HepG2 (cell line): ENCODE results near the gene CCDC191. TPM values are rescaled to one million over a fixed set of nuclear protein-coding genes. Genes with fewer than 3 reads are reported as not detected.

ENCODE experiments used
- CCDC6 ChIP-seq: sonication (generic); formaldehyde crosslinking; IDR thresholded peaks from 2 replicates; pipeline ENCODE4 v1.8.1; 2022; ENCODE audit warnings: mild to moderate bottlenecking, missing genetic modification reagents, moderate library complexity
- DRAP1 ChIP-seq: IDR thresholded peaks from 2 replicates; pipeline ENCODE4 v1.6.1; 2016; ENCODE audit warnings: missing genetic modification reagents, missing compliant biosample characterization
- ELF3 ChIP-seq: IDR thresholded peaks from 2 replicates; pipeline ENCODE4 v1.6.1; 2016; ENCODE audit warnings: missing genetic modification reagents, missing compliant biosample characterization
- FOXJ3 ChIP-seq: sonication (generic); formaldehyde crosslinking; IDR thresholded peaks from 2 replicates; pipeline ENCODE4 v1.4.0; 2020; ENCODE audit warnings: missing genetic modification reagents, mild to moderate bottlenecking, borderline replicate concordance
- GABPA ChIP-seq, 2 experiments: IDR thresholded peaks; 2 replicates each; pipeline ENCODE4 v1.6.1; 2011 to 2016; ENCODE audit warnings: low read depth in 2 of 2, low read length in 1 of 2, missing biosample characterization in 1 of 2, missing genetic modification characterization in 1 of 2
- HCFC1 ChIP-seq: fragments of 150-350 bp; IDR thresholded peaks from 2 replicates; pipeline ENCODE4 v1.6.1; 2014; ENCODE audit warnings: low read depth, low read length
- HINFP ChIP-seq: sonication (generic); formaldehyde crosslinking; IDR thresholded peaks from 2 replicates; pipeline ENCODE4 v1.4.0; 2020; ENCODE audit warnings: low read depth, mild to moderate bottlenecking, missing genetic modification reagents
- HNRNPUL1 ChIP-seq: fragments of 200-400 bp; formaldehyde crosslinking; IDR thresholded peaks from 2 replicates; pipeline ENCODE4 v1.6.1; 2017; ENCODE audit warnings: low read depth, mild to moderate bottlenecking, low read length, moderate library complexity
- MXD1 ChIP-seq: sonication (generic); formaldehyde crosslinking; IDR thresholded peaks from 2 replicates; pipeline ENCODE4 v1.4.0; 2020; ENCODE audit warnings: mild to moderate bottlenecking, missing genetic modification reagents
- NBN ChIP-seq: fragments of 450-650 bp; conservative IDR thresholded peaks from 2 replicates; pipeline ENCODE4 v1.6.1; 2017
- NFIC ChIP-seq: IDR thresholded peaks from 2 replicates; pipeline ENCODE4 v1.6.1; 2012; ENCODE audit warnings: mild to moderate bottlenecking, low read length, inconsistent platforms
- NPAS2 ChIP-seq: sonication (generic); formaldehyde crosslinking; IDR thresholded peaks from 2 replicates; pipeline ENCODE4 v1.8.0; 2022; ENCODE audit warnings: mild to moderate bottlenecking, missing genetic modification reagents, borderline replicate concordance
- NR3C1 ChIP-seq: sonication (generic); formaldehyde crosslinking; IDR thresholded peaks from 2 replicates; pipeline ENCODE4 v1.4.0; 2020; ENCODE audit warnings: missing genetic modification reagents
- ZBTB37 ChIP-seq: sonication (generic); formaldehyde crosslinking; IDR thresholded peaks from 2 replicates; pipeline ENCODE4 v1.4.0; 2020; ENCODE audit warnings: mild to moderate bottlenecking, missing genetic modification reagents
- ZBTB49 ChIP-seq: sonication (generic); formaldehyde crosslinking; IDR thresholded peaks from 2 replicates; pipeline ENCODE4 v1.4.0; 2020; ENCODE audit warnings: missing genetic modification reagents, borderline replicate concordance
- ZHX1 ChIP-seq: sonication (generic); formaldehyde crosslinking; IDR thresholded peaks from 2 replicates; pipeline ENCODE4 v1.8.1; 2022; ENCODE audit warnings: low read depth, mild to moderate bottlenecking, missing genetic modification reagents
- ZNF337 ChIP-seq: sonication (generic); formaldehyde crosslinking; IDR thresholded peaks from 2 replicates; pipeline ENCODE4 v1.5.1; 2020; ENCODE audit warnings: missing genetic modification reagents, low read depth, mild to moderate bottlenecking, borderline replicate concordance
- ZNF737 ChIP-seq: sonication (generic); formaldehyde crosslinking; IDR thresholded peaks from 2 replicates; pipeline ENCODE4 v1.5.0; 2020; ENCODE audit warnings: missing genetic modification reagents, mild to moderate bottlenecking, borderline replicate concordance
- ZNF879 ChIP-seq: sonication (generic); formaldehyde crosslinking; IDR thresholded peaks from 2 replicates; pipeline ENCODE4 v1.8.1; 2023; ENCODE audit warnings: missing genetic modification reagents
- polyA plus RNA-seq, 8 experiments: library from polyadenylated mRNA; depleted of rRNA in 3 of 8; stranded (reverse) in 7 of 8; unstranded in 1 of 8; fragments of >200 nt; fragmentation: Illumina TruSeq in 4 of 8; extraction: Trizol in 4 of 8; gene quantifications; 2 replicates each; pipeline versions ENCODE4 v1.2.1 to v1.2.3, GENCODE V29; 2011 to 2016; ENCODE audit warnings: low read depth in 4 of 8, missing spikeins in 1 of 8, mixed read lengths in 1 of 8; ENCODE audit not compliant: insufficient read depth in 1 of 8
- total RNA-seq, 5 experiments: library from RNA; depleted of rRNA; stranded (reverse); fragments of >200 nt; fragmentation: Illumina TruSeq; extraction: Trizol; gene quantifications; 2 replicates each; pipeline ENCODE4 v1.2.3, GENCODE V29; 2016; ENCODE audit warnings: low read depth in 1 of 5

Gene CCDC191
- total and polyA plus RNA-seq, 2 of the 13 experiments (the other 11 are each of a cell fraction or from before 2014, with no cell fraction given): 0.91 to 1.4 TPM

GRCh38 chr3:113947372-113948014 lies 108.8 kb downstream of the CCDC191 start, which contains the start of gene ZDHHC23 (continued):
- TF ChIP-seq ZNF337: no peak
- no peak for TF ChIP-seq NPAS2 (CRISPR knock-in tag)
- TF ChIP-seq NBN: no peak
- no peak for TF ChIP-seq HINFP (CRISPR knock-in tag)
- no peak for TF ChIP-seq ZBTB49 (CRISPR knock-in tag)
- TF ChIP-seq DRAP1 (CRISPR knock-in tag): no peak
- TF ChIP-seq ELF3: no peak
- TF ChIP-seq GABPA (IDR thresholded peaks at IDR 0.05; ENCODE audit: low read depth, low read length): no peak
- no peak for TF ChIP-seq GABPA (CRISPR knock-in tag; IDR thresholded peaks at IDR 0.05; ENCODE audit: low read depth)
- no peak for TF ChIP-seq FOXJ3
- no peak for TF ChIP-seq ZNF737 (CRISPR knock-in tag)
- TF ChIP-seq HCFC1: no peak
- 0 out of 2 replicates have a peak, but pooled peaks have one; percentile 64 for TF ChIP-seq CCDC6 (CRISPR knock-in tag)
- no peak for TF ChIP-seq NFIC
- no peak for TF ChIP-seq MXD1
- TF ChIP-seq HNRNPUL1: no peak
- TF ChIP-seq ZNF879 (CRISPR knock-in tag): no peak
- no peak for TF ChIP-seq ZHX1 (CRISPR knock-in tag)
- TF ChIP-seq NR3C1 (CRISPR knock-in tag): no peak
- TF ChIP-seq ZBTB37: no peak
